D721Med (cell line): Measurements from ENCODE around the gene GPR157.

ENCODE experiments used
- DNase-seq: peaks from one replicate; pipeline ENCODE4 v3.0.0; 2011; ENCODE audit warnings: low spot score; ENCODE audit not compliant: insufficient read length
- FAIRE-seq: peaks from 2 replicates; lab custom pipeline; 2011; peaks lifted over from hg19 to GRCh38; lab: Jason Lieb, UNC
- TF ChIP-seq, protein P1 (sequence below): IDR thresholded peaks from 2 replicates; pipeline ENCODE4 v1.5.1; 2012; ENCODE audit warnings: mild to moderate bottlenecking, control low read depth; ENCODE audit not compliant: insufficient read depth; ENCODE audit errors: missing control alignments

Gene GPR157

GRCh38 chr1:9070486-9070885 lies 58.4 kb downstream of the GPR157 start:
- TF ChIP-seq, protein P1, sequence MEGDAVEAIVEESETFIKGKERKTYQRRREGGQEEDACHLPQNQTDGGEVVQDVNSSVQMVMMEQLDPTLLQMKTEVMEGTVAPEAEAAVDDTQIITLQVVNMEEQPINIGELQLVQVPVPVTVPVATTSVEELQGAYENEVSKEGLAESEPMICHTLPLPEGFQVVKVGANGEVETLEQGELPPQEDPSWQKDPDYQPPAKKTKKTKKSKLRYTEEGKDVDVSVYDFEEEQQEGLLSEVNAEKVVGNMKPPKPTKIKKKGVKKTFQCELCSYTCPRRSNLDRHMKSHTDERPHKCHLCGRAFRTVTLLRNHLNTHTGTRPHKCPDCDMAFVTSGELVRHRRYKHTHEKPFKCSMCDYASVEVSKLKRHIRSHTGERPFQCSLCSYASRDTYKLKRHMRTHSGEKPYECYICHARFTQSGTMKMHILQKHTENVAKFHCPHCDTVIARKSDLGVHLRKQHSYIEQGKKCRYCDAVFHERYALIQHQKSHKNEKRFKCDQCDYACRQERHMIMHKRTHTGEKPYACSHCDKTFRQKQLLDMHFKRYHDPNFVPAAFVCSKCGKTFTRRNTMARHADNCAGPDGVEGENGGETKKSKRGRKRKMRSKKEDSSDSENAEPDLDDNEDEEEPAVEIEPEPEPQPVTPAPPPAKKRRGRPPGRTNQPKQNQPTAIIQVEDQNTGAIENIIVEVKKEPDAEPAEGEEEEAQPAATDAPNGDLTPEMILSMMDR: no peak
- no peak for DNase-seq
- no peak for FAIRE-seq

GRCh38 chr1:9069326-9070100 lies 59.4 kb downstream of the GPR157 start, which contains the start of gene SLC2A5:
Gene SLC2A5 (minus strand): TSS chr1:9069635. CDS start chr1:9069536, 99 bp downstream.
- FAIRE-seq: no peak
- TF ChIP-seq, protein P1: no peak
- DNase-seq: no peak

- no peak for DNase-seq
- TF ChIP-seq, protein P1: no peak
- no peak for FAIRE-seq
These were observed 59.9 kb downstream of the GPR157 start for GRCh38 chr1:9068981-9069325.

DNA sequence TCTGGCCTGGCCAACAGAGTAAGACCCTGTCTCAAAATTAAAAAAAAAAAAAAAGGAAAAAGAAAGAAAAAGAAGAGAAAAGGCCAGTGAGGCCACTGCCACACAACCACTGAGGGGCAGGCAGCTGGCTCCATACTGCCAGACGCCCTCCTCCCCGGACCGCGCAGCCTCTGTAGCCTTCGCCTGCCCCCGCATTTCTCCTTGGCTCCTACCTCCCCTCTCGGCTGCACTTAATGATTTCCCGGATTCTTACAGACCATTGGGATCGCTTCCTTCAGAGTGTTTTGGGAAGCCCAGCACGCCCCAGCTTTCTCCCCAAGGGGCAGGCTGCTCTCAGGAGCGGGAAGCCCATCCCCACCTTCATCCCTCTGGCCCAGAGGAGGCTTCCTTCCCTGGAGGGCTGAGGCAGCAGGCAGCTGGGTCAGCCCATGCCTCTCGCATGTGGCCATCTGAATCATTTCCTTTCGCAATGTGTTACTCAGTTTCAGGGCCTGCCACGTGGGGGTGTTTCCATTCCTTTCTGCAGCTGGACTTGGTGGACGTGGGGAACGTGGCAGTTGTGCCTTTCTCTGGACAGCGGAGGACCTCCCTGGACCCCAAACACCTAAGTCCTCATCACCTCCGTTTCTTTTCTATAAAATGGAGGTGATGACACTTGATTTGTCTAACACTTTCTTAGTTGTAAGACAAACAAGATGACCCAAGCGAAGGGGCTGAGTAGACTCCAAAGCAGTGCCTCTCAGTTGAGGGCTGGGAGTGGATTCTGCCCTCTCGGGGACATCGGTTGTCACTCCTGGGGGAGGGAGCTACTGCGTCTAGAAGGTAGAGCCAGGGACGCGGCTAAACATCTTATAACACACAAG lies 61.7 kb downstream of the GPR157 start:
- DNase-seq (no peak), FAIRE-seq (no peak)
- TF ChIP-seq, protein P1: no peak

DNA sequence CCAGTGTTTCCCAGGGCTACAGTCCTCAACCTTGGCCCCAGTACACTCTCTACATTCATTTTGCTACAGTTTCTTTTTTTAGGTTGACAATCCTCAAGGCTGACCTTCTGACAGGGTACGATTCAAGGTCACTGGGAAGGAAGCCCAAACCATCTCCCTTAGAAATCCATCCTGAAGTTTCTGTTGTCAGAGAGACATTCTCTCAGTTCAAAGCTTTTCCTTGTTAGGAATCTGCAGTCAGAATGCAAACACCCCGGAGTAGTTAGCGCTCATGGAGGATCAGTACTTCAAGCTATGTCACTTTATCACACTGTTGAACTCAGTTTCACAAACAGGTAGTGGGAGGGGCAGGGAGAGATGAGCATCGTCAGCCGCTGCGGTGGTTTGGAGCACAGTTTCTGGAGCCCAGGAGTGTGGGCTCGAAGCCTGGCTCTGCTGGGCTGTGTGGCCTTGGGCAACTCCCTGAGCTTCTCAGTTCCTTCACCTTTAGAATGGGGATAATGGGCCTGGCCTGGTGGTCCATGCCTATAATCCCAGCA lies 63.6 kb downstream of the GPR157 start:
- DNase-seq (no peak), FAIRE-seq (no peak)
- TF ChIP-seq, protein P1: no peak

- FAIRE-seq: no peak
- TF ChIP-seq, protein P1: no peak
- DNase-seq: no peak
These were observed 66.1 kb downstream of the GPR157 start for GRCh38 chr1:9062846-9063245.

DNA sequence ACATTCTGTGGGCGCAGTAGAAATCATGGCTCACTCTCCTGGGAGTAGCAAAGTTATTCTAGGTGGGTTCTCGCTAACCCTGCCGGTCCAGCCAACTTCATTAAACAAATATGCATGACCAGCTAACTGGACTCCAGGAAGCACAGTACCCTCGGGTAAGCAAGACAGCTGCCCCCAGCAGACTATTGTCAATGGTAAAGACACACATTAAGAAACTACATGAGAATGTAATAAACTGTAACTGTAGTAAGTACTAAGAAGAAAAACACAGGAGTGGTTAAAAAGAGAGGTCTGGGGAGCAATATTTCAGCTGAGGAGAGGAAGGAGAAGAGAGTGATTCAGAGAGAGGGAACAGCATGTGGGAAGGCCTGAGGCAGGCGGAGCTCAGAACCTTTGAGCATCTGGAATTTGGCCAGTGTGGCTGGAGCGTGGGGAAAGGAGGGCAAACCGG lies 66.9 kb downstream of the GPR157 start:
- DNase-seq (no peak), FAIRE-seq (no peak)
- TF ChIP-seq, protein P1: no peak
